HG03108 (cell line): ENCODE results near the gene RPS24.
"Not testable (repeated sequence)": the region's sequence is repeated elsewhere in the genome, so short reads cannot be mapped to it uniquely, and the experiment has no call there.

Experiments used
- ATAC-seq: cut with Tn5 transposase; IDR thresholded peaks from one replicate; pipeline ENCODE4 v1.9.1; 2021; ENCODE audit warnings: moderate library complexity; ENCODE audit not compliant: unreplicated experiment

Gene RPS24

GRCh38 chr10:78033637-78034470 is at the start of gene RPS24:
Gene RPS24 (plus strand): TSS chr10:78033863. CDS start chr10:78033902, 39 bp downstream.
- peak; percentile 82 for ATAC-seq

- no peak for ATAC-seq
Measured at GRCh38 chr10:77984986-77985385, 48.7 kb upstream of the RPS24 start.

GRCh38 chr10:77987671-77988255 is 45.9 kb upstream of the RPS24 start:
- ATAC-seq: no peak

GRCh38 chr10:77989081-77989724 is 44.5 kb upstream of the RPS24 start:
- no peak for ATAC-seq

GRCh38 chr10:77993620-77994019 is 40.0 kb upstream of the RPS24 start:
- no peak for ATAC-seq

- not testable (repeated sequence) for ATAC-seq
Measured at GRCh38 chr10:77998780-77999179, 34.9 kb upstream of the RPS24 start.

GRCh38 chr10:78000206-78000605 is 33.5 kb upstream of the RPS24 start:
- ATAC-seq: no peak

GRCh38 chr10:78000956-78001472 is 32.6 kb upstream of the RPS24 start:
- no peak for ATAC-seq

GRCh38 chr10:78002541-78003288 is 30.9 kb upstream of the RPS24 start:
- ATAC-seq: no peak

- no peak for ATAC-seq
Measured at GRCh38 chr10:78004215-78005026, 29.2 kb upstream of the RPS24 start.

GRCh38 chr10:78007172-78007571 is 26.5 kb upstream of the RPS24 start:
- no peak for ATAC-seq

- no peak for ATAC-seq
Measured at GRCh38 chr10:78009662-78010061, 24.0 kb upstream of the RPS24 start.

GRCh38 chr10:78010278-78010677 is 23.4 kb upstream of the RPS24 start:
- no peak for ATAC-seq

GRCh38 chr10:78011065-78011464 is 22.6 kb upstream of the RPS24 start:
- ATAC-seq: no peak

- no peak for ATAC-seq
Measured at GRCh38 chr10:78013564-78013963, 20.1 kb upstream of the RPS24 start.

GRCh38 chr10:78015546-78015945 is 18.1 kb upstream of the RPS24 start:
- ATAC-seq: no peak

- no peak for ATAC-seq
Measured at GRCh38 chr10:78017856-78018255, 15.8 kb upstream of the RPS24 start.

GRCh38 chr10:78019264-78019663 is 14.4 kb upstream of the RPS24 start:
- ATAC-seq: no peak

- no peak for ATAC-seq
Measured at GRCh38 chr10:78021201-78021600, 12.5 kb upstream of the RPS24 start.

- no peak for ATAC-seq
Measured at GRCh38 chr10:78023741-78024140, 9.9 kb upstream of the RPS24 start.
